22Rv1 (cell line): ENCODE results near the gene NCOR2.

Source experiments
- H3K27ac ChIP-seq: fragments of 450-650 bp; 2 replicates; pipeline ENCODE4 v1.5.1; 2017
- ZFX ChIP-seq: fragments of 450-650 bp; IDR thresholded peaks from 2 replicates; pipeline ENCODE4 v1.6.1; 2017; ENCODE audit warnings: antibody characterized with exemption, borderline replicate concordance
- TF ChIP-seq, protein P1 (sequence below): fragments of 450-650 bp; IDR thresholded peaks from 2 replicates; pipeline ENCODE4 v1.5.1; 2017; ENCODE audit warnings: mild to moderate bottlenecking

NCOR2 gene

DNA sequence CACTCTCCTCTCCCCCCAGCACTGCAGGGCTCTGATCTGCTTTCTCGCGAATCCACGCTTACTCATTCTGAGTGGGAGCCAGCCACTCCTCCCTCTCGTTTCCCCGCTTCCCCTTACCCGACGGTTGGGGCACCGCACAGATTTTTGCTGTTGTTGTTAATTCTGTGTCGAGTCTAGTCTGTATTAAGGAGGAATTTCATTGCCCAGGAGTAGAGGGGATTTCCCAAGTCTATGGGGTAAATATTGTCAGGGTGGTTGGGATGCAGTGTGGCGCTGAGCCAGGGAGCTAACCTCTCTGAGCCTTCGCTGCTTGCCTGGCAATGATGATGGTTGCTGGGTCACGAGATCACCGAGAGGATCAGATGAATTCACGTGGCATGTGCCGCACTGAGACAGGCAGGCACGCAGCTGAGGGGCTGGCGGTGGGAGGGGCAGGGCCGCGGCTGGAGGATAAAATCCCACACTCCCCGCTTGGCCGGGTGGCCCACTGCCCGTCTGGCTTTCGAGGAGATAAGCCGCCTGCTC lies 18.5 kb downstream of the NCOR2 start:
- no peak for TF ChIP-seq ZFX
- TF ChIP-seq, protein P1, sequence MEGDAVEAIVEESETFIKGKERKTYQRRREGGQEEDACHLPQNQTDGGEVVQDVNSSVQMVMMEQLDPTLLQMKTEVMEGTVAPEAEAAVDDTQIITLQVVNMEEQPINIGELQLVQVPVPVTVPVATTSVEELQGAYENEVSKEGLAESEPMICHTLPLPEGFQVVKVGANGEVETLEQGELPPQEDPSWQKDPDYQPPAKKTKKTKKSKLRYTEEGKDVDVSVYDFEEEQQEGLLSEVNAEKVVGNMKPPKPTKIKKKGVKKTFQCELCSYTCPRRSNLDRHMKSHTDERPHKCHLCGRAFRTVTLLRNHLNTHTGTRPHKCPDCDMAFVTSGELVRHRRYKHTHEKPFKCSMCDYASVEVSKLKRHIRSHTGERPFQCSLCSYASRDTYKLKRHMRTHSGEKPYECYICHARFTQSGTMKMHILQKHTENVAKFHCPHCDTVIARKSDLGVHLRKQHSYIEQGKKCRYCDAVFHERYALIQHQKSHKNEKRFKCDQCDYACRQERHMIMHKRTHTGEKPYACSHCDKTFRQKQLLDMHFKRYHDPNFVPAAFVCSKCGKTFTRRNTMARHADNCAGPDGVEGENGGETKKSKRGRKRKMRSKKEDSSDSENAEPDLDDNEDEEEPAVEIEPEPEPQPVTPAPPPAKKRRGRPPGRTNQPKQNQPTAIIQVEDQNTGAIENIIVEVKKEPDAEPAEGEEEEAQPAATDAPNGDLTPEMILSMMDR = no peak
- H3K27ac ChIP-seq = no peak overlapping the region

DNA sequence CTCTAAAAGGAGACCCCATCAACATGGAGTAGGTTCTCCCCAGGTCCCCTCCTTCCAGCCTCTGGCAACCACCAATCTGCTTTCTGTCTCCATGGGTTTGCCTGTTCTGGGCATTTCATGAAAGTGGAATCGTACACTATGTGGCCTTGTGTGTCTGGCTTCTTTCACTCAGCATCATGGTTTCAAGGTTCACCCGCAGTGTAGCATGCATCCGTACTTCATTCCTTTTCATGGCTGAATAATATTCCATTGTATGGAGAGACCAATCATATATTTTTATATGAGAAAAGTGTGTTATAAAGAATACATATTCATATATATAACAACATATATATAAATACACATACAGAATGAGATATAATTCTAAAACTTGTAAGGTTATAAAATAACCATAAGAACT lies 19.8 kb downstream of the NCOR2 start:
- H3K27ac ChIP-seq = no peak overlapping the region
- TF ChIP-seq, protein P1 = no peak
- TF ChIP-seq ZFX = no peak

DNA sequence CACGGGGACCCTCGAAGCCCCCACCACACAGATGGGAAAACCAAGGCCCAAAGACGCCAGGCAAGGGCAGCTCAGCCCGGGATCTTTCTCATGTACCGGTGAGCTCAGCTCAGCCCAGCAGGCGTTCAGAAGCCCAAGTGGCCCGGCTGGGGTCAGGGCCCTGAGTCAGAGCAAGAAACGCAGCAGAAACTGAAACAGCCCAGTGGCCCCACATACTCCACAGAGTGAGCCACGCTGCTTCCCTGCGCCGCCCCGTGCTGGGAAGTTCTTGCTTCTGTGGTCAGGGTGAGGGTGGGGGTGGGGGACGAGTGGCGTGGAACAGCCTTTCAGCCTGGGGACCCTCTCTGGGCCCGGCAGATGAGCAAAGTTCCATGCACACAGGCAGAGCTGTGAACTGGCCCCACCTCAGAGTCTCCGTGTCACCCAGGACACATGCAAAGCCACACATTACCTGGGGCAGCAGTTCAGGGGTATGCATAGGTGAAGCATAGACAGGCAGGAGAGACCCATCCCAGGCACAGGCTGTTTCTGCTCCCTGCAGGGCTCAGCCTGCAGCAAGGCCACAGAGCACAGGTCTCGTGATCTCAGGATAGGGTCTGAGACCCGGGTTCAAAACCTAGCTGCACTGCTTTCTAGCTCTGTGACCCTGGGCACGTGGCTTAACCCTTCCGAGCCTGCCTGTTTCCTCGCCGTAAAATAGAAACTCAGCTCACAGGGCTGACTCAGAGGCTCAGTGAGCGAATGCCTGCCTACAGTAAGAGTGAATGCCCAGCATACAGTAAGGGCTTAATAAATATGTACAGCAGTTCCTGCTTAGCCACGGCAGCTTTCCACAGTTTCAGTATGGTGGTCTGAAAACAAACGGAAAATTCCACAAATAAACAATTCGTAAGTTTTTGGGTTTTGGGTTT lies 21.6 kb downstream of the NCOR2 start:
- TF ChIP-seq, protein P1 = no peak
- TF ChIP-seq ZFX = no peak
- no peak overlapping the region for H3K27ac ChIP-seq

DNA sequence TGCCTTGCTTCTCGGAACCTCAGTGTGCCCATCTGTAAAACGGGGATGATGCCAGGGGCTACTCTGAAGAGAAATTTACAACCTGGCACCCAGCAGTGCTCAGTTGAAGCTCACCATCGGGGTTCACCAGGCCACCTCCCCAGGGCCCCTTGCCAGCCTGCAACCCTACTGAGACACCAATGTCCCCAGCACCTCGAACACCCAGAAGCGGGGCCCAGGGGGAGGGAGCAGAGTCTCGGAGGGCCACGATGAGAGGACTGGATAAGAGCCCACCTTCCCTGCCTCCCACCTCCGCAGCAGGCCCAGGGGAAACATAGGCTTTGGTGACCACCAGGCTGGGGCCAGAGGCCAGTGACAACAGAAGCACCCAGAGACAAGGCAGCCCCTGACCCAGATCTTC lies 22.4 kb downstream of the NCOR2 start:
- TF ChIP-seq, protein P1 = no peak
- no peak for TF ChIP-seq ZFX
- H3K27ac ChIP-seq = no peak overlapping the region

DNA sequence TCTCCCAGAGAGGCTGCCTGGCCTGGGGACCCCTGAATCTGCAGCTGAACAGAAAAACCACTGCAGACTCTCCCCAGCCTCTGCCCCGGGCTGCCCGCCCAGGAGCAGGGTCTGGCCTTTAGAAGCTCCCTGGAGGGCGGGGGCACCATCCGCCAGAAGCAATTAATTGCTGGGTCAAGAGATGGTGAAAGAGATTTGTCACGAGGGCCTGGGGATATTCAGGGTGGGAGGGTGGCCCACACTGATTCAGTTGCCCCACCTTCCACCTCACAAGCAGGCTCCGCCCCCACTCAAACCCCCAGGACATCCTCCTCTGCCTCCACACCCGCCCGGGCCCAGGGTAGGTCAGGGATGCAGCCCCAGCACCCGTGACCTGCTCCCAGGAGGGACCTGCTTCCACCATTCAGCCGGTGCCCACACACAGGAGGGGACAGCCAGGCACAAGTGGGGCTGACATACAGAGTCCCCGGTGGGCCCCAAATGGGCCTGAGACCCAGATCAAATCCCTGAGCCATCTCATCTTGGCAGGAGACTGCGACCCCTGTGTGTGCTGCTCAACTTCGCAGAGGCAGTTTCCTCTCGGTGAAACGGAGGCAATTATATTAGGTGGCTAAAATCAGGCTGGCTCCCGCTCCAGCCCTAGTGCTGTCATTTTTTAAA lies 23.0 kb downstream of the NCOR2 start:
- no peak overlapping the region for H3K27ac ChIP-seq
- no peak for TF ChIP-seq ZFX
- TF ChIP-seq, protein P1 = no peak

DNA sequence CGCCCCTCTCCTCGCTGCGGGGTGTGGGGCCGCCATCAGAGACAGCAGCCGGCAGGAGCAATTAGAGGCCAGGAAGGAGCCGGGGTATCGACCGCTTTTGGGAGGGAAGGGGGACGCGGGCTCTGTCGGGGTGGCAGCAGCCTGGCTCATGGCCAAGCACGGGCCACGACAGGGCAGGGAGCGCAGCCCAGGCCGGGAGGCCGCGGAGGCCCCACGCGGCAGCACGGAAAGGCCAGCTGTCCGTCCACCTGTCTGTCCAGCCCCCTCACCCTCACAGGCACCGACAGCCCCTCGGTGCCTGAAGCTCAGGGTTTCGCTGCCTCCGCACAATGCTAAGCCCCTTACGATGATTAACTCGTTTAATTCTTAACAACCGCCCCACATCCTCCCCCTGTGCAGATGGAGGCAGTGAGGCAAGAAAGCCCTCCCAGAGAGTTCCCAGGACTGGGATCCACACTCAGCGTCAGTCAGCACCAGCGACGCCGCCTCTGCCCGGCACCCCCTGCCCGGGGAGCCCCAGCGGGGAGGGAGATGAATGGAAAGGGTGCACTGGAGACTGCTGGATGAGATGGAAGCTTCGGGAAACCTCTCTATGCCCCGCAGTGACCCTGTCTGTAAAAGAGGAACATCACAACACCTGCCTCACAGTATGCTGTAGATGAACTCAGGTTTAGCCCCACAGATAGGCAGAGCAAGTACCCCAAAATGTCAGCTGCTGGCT lies 23.7 kb downstream of the NCOR2 start:
- TF ChIP-seq, protein P1 = no peak
- TF ChIP-seq ZFX = no peak
- H3K27ac ChIP-seq = no peak overlapping the region
